Head of caudate nucleus (tissue), 42 donors: ENCODE measurements around the gene KDM4D.
"Not testable (repeated sequence)": the region's sequence is repeated elsewhere in the genome, so short reads cannot be mapped to it uniquely, and the experiment has no call there.

ENCODE experiments used
- DNase-seq, 42 donors: peaks; one replicate each; pipeline versions ENCODE4 v3.0.0 to v3.0.0-alpha.2; 2020 to 2021; ENCODE audit warnings: mixed read lengths in 7 of 42
- intact Hi-C: fragments of 100-400 bp; cut with DNase I; formaldehyde crosslinking; loops from one replicate; pipeline ENCODE4 v1.15.0; 2022

The KDM4D gene

GRCh38 chr11:95014184-95014821, 40.8 kb downstream of the KDM4D start:
- intact Hi-C loops: no loop called here

DNA sequence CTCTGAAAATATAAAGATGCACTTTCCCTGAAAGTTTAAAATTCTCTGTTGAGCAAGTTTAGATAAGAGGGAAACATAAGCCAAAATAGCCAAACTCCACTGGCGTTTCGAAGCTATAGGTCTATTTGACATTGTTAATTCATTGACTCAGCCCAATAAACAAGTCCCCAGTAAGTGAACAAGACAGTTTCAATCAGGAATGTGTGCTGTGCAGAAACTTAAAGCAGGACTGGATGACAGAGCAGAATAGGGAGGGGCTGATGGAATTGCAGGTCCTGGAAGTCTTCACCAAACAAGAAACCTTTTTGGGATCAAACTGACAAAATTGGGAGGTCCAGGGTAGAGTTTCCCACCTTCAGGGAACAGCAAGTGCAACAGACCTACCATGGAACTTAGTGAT, 42.6 kb downstream of the KDM4D start:
- DNase-seq: no peak
- intact Hi-C loops: no loop called here

More at GRCh38 chr11:95014184-95014821, 40.8 kb downstream of the KDM4D start:
- no peak for DNase-seq

GRCh38 chr11:95021468-95021867, 48.0 kb downstream of the KDM4D start:
- intact Hi-C loops: not testable (repeated sequence)

DNA sequence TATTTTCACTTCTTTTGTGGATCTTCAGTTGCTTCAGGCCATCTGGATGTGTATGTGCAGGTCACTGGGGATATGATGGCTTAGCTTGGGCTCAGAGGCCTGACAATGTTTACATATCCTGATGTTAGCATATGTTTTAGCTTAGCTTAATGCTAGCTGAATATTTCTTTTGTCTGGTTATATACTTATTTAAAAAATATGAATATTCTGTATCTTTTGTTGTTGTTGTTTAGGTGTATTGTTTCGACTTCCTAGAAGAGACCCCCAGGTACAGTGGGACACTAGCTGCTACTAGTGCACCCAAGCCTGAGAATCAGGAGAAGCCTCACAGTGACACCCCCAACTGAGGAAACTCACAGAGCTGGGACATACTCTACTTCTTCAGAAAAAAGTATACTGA, 51.4 kb downstream of the KDM4D start, which contains the start of gene KDM4E:
Gene KDM4E, plus strand, starts transcription at position 301 of the 400 bp plus-strand sequence. CDS start 300 bp downstream, outside the sequence.
- intact Hi-C loops: no loop called here
- no peak for DNase-seq

More at GRCh38 chr11:95021468-95021867, 48.0 kb downstream of the KDM4D start:
- DNase-seq: not testable (repeated sequence)

GRCh38 chr11:95025594-95025993, 52.1 kb downstream of the KDM4D start:
- intact Hi-C loops, DNase-seq: not testable (repeated sequence)

GRCh38 chr11:95028357-95028756, 54.8 kb downstream of the KDM4D start:
- no peak for DNase-seq
- intact Hi-C loops: no loop called here

- intact Hi-C loops: no loop called here
- no peak for DNase-seq
Observed at GRCh38 chr11:95033051-95033450, 59.5 kb downstream of the KDM4D start.

DNA sequence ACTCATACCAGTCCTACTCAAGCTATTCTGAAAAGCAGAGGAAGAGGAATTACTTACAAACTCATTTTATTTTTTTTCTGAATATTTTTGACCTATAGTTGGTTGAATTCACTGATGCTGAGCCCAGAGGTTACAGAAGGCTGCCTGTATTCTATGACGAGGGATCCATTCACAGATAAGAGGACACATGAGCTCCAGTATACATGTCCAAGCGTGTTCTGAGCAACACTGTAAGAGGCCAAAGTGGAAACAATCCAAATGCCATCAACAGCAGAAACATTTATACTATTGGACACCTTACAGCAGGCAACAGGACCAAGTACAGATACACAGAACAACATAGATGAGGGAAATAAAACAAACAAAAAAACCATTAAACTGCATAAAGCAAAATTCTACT, 61.8 kb downstream of the KDM4D start:
- intact Hi-C loops: no loop called here

DNA sequence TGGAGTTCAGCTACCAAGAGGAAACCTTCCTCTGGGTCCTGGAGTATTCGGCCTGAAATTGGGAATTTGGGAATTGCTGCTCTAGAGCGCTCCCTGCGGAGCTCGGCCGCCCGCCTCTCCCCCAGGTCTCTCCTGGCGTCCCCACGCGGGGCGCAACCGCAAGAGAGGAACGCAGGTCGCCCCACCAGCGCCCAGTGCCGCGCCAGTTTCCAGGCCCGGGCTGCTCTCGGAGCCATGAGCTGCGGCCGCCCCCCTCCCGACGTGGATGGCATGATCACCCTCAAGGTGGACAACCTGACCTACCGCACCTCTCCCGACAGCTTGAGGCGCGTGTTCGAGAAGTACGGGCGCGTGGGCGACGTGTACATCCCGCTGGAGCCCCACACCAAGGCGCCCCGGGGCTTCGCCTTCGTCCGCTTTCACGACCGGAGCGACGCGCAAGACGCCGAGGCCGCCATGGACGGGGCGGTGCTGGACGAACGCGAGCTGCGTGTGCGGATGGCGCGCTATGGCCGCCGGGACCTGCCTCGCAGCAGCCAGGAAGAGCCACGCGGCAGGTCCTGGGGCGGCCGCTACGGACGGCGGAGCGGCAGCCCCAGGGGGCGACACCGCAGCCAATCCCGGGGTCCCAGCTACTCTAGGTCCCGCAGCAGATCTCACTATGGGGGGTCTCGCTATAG, 64.0 kb downstream of the KDM4D start:
- intact Hi-C loops, DNase-seq: not testable (repeated sequence)

More for the DNA sequence above, 61.8 kb downstream of the KDM4D start:
- DNase-seq: no peak

DNA sequence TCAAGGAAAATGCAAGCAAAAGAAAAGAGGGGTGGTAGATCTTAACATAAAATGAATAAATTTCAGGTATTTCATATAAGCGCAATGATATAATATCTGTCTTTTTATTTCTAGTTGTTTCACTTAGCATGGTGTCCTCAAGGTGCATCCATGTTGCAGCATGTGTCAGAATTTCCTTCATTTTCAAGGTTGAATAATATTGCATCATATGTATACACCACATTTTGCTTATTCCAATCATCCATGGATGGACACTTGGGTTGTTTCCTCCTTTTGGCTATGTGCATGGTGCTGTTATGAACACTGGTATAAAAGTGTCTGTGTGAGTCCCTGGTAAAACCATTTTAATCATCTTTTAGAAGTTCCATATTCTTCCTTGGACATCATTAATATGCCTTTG, 68.7 kb downstream of the KDM4D start:
- no peak for DNase-seq
- intact Hi-C loops: no loop called here

- no peak for DNase-seq
- intact Hi-C loops: no loop called here
Observed at GRCh38 chr11:95042906-95043305, 69.4 kb downstream of the KDM4D start.

GRCh38 chr11:95044010-95044409, 70.5 kb downstream of the KDM4D start:
- DNase-seq: no peak
- intact Hi-C loops: no loop called here

DNA sequence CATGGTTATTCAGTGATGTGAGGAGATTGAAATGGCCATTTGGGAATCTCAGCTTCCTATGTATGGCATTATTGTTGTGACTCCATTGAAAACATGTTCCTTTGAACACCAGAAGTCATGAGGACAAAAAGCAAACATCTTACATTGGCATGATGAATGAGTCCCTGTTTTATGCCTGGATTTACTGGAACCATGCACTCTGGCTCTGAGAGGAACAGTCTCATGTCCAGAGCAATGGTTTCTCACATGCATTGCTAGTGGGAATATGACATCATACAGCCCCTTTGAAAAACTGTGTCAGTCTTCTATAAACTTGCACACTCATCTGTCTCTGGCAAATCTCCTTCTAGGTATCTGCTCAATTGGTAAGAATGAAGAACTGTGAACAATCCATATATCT, 72.3 kb downstream of the KDM4D start:
- intact Hi-C loops: no loop called here

More for the DNA sequence above, 72.3 kb downstream of the KDM4D start:
- DNase-seq: no peak
